Activated CD8-positive, alpha-beta memory T cell treated with anti-CD3 and anti-CD28 coated beads for 36 hours (primary cell): ENCODE data around the gene EXTL1. TPM values are rescaled to one million over a fixed set of nuclear protein-coding genes. Genes with fewer than 3 reads are reported as not detected.

ENCODE experiments used
- CTCF ChIA-PET: fragments of 350-600 bp; sonication (Branson Sonifier 250); formaldehyde crosslinking; loops from one replicate; lab custom pipeline; 2021; ENCODE audit warnings: antibody characterized with exemption; lab: Charles Lee
- POLR2A ChIA-PET: fragments of 350-600 bp; sonication (Branson Sonifier 250); formaldehyde crosslinking; loops from one replicate; lab custom pipeline; 2021; ENCODE audit warnings: antibody characterized with exemption; lab: Charles Lee
- total RNA-seq, 2 experiments: library from RNA; stranded (reverse); gene quantifications; one replicate each; pipeline ENCODE4 v1.2.3, GENCODE V29; 2021

Gene EXTL1
- total RNA-seq, 2 experiments from 2014 or later: not detected

- ChIA-PET POLR2A (no interaction called here), CTCF (no interaction called here)
Measured at GRCh38 chr1:26047278-26047874, 25.8 kb downstream of the EXTL1 start.

- ChIA-PET CTCF (interaction anchor here (1.0 kb wide), 1 partner anchor 14 kb away, joined by 3 read pairs; no protein-coding TSS in a partner anchor), POLR2A (no interaction called here)
Measured at GRCh38 chr1:26049531-26050247, 28.1 kb downstream of the EXTL1 start.

GRCh38 chr1:26050248-26050640, 28.7 kb downstream of the EXTL1 start:
- POLR2A ChIA-PET: no interaction called here
- CTCF ChIA-PET: interaction anchor here (1.0 kb wide), 1 partner anchor 14 kb away, joined by 3 read pairs; no protein-coding TSS in a partner anchor

GRCh38 chr1:26053718-26054560, 32.4 kb downstream of the EXTL1 start:
- ChIA-PET POLR2A (no interaction called here), CTCF (interaction anchor here (1.3 kb wide), 1 partner anchor 18 kb away, joined by 6 read pairs; no protein-coding TSS in a partner anchor)

GRCh38 chr1:26055041-26055440, 33.5 kb downstream of the EXTL1 start:
- POLR2A ChIA-PET: no interaction called here
- CTCF ChIA-PET: interaction anchor here (1.3 kb wide), 1 partner anchor 19 kb away, joined by 6 read pairs; no protein-coding TSS in a partner anchor

- CTCF ChIA-PET: interaction anchor here (1.1 kb wide), 1 partner anchor 24 kb away, joined by 3 read pairs; no protein-coding TSS in a partner anchor
Measured at GRCh38 chr1:26057189-26057588, 35.6 kb downstream of the EXTL1 start.

GRCh38 chr1:26058052-26058595, 36.5 kb downstream of the EXTL1 start:
- ChIA-PET POLR2A (no interaction called here), CTCF (interaction anchor here (0.9 to 1.1 kb wide), 2 partner anchors 25 to 162 kb away, joined by 3 read pairs; no protein-coding TSS in a partner anchor)

More at GRCh38 chr1:26057189-26057588, 35.6 kb downstream of the EXTL1 start:
- POLR2A ChIA-PET: no interaction called here

GRCh38 chr1:26059906-26060305, 38.3 kb downstream of the EXTL1 start:
- CTCF ChIA-PET: no interaction called here
- POLR2A ChIA-PET: no interaction called here

- POLR2A ChIA-PET: no interaction called here
- CTCF ChIA-PET: no interaction called here
Measured at GRCh38 chr1:26060832-26061574, 39.4 kb downstream of the EXTL1 start.

- ChIA-PET POLR2A (no interaction called here), CTCF (interaction anchor here (0.6 kb wide), 1 partner anchor 28 kb away, joined by 3 read pairs; no protein-coding TSS in a partner anchor)
Measured at GRCh38 chr1:26064553-26064952, 43.0 kb downstream of the EXTL1 start.

- POLR2A ChIA-PET: no interaction called here
- CTCF ChIA-PET: interaction anchor here (0.5 to 1.8 kb wide), 5 partner anchors 30 to 1542 kb away, joined by 3 to 9 read pairs (median 3); partner anchors contain the start of gene SELENON
Measured at GRCh38 chr1:26066160-26066559, 44.6 kb downstream of the EXTL1 start.

GRCh38 chr1:26066857-26067256, 45.3 kb downstream of the EXTL1 start:
- POLR2A ChIA-PET: no interaction called here
- CTCF ChIA-PET: interaction anchor here (0.6 to 1.8 kb wide), 3 partner anchors 18 to 78 kb away, joined by 3 to 6 read pairs (median 5); no protein-coding TSS in a partner anchor

- ChIA-PET CTCF (interaction anchor here (1.8 kb wide), 1 partner anchor 32 kb away, joined by 6 read pairs; no protein-coding TSS in a partner anchor), POLR2A (no interaction called here)
Measured at GRCh38 chr1:26067432-26067911, 45.9 kb downstream of the EXTL1 start, which contains the start of gene TRIM63. Gene TRIM63 (minus strand): TSS chr1:26067630. CDS start chr1:26067494, 136 bp downstream.

- CTCF ChIA-PET: no interaction called here
Measured at GRCh38 chr1:26069941-26070295, 48.3 kb downstream of the EXTL1 start.

GRCh38 chr1:26070296-26070962, 48.9 kb downstream of the EXTL1 start:
- CTCF ChIA-PET: no interaction called here
- POLR2A ChIA-PET: no interaction called here

More at GRCh38 chr1:26069941-26070295, 48.3 kb downstream of the EXTL1 start:
- POLR2A ChIA-PET: no interaction called here

GRCh38 chr1:26070963-26071342, 49.4 kb downstream of the EXTL1 start:
- CTCF ChIA-PET: no interaction called here
- POLR2A ChIA-PET: no interaction called here

GRCh38 chr1:26072305-26072704, 50.7 kb downstream of the EXTL1 start:
- POLR2A ChIA-PET: no interaction called here
- CTCF ChIA-PET: no interaction called here
